Measurements from ENCODE around the gene CHI3L1. TPM values are rescaled to one million over a fixed set of nuclear protein-coding genes. Genes with fewer than 3 reads are reported as not detected.
"Not testable (repeated sequence)": the region's sequence is repeated elsewhere in the genome, so short reads cannot be mapped to it uniquely, and the experiment has no call there.

The CHI3L1 gene
- total RNA-seq = 10 to 100 TPM in 1 of 3 donors, 1 to 10 TPM in 1, under 1 TPM in 1; 0.58 to 10.8 (median 1.8) TPM
- long read RNA-seq, donor 1, partial matches to known transcripts = 0 of 1 reads
- long read RNA-seq, donor 1, other reads (novel, unspliced or antisense) = 1 of 1 reads
- long read RNA-seq, donor 2, transcript CHI3L1-201 (10 exons, 1,792 nt) = major isoform, 9 of 11 reads
- long read RNA-seq, donor 2, partial matches to known transcripts = 1 of 11 reads
- long read RNA-seq, donor 2, other reads (novel, unspliced or antisense) = 1 of 11 reads

DNA sequence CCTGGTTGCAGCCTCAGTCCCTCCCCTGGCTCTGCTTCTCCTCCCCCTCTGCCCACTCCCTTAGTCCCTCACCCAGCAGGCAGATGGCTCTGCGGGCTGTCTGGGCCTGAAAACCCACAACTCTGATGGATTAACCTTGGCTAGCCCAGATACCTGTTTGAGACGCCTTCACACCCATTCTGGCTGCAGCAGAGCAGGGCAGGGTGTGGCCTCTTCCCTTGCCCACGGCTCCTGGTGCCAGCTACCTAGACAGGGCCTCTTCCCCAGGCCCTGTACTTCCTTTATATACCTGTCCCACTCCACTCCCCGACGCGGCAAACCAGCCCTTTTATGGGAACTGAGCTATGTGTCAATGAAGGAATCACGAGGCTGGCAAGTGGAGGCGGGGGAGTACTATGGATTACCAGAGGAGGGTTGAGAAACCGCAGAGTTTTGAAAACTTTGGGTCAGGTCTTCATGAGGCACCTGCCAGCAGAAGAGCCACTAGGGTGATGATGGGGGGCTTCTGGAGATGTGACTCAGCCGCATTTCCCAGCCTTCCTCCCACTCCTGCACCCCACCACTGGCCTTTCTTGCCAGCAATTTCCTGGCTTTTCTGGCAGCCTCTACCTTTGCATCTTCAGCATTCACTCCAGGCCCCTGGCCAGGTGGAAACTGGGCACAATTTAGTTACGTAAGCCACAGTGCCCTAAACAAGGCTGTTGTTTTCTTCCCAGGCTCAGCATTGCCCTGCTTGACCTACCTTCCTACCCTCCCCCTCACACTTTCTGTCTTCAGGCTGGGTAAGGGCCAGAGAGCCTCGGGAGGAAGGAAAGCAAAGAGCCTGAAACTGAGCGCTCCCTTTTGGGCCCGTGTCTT is at the start of gene CHI3L1:
Gene CHI3L1 (minus strand): TSS at position 259 of the 858 bp plus-strand sequence. CDS start 81 bp downstream, at position 178.
- Histone ChIP-seq H3K36me3 (ENCODE audit: low read depth) (no peaks in the 10 kb centered on the region), H3K9me3 (no peaks in the 10 kb centered on the region), H3K4me3 (no peak within 1 kb of the TSS), H3K4me1 (ENCODE audit: low read depth) (peaks cover 3% of the 10 kb centered on the region)
- TF ChIP-seq, protein P1, sequence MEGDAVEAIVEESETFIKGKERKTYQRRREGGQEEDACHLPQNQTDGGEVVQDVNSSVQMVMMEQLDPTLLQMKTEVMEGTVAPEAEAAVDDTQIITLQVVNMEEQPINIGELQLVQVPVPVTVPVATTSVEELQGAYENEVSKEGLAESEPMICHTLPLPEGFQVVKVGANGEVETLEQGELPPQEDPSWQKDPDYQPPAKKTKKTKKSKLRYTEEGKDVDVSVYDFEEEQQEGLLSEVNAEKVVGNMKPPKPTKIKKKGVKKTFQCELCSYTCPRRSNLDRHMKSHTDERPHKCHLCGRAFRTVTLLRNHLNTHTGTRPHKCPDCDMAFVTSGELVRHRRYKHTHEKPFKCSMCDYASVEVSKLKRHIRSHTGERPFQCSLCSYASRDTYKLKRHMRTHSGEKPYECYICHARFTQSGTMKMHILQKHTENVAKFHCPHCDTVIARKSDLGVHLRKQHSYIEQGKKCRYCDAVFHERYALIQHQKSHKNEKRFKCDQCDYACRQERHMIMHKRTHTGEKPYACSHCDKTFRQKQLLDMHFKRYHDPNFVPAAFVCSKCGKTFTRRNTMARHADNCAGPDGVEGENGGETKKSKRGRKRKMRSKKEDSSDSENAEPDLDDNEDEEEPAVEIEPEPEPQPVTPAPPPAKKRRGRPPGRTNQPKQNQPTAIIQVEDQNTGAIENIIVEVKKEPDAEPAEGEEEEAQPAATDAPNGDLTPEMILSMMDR (IDR thresholded peaks at IDR 0.05) = no peak
- intact Hi-C loops (cut with DNase I, micrococcal nuclease) = no loop called here
- no peak for DNase-seq
- ATAC-seq = peak; percentile 36

DNA sequence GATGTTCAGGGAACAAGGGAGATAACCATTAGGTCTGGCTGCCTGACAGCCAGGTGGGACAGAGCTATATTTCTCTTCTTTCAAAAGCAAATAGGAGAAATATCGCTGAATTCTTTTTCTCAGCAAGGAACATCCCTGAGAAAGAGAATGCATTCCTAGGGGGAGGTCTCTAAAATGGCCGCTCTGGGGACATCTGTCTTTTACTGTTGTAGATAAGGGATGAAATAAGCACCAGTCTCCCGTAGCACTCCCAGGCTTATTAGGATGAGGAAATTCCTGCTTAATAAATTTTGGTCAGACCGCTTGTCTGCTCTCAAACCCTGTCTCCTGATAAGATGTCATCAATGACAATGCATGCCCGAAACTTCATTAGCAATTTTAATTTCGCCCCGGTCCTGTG is 48.4 kb upstream of the CHI3L1 start:
- intact Hi-C loops (cut with DNase I, micrococcal nuclease); H3K4me1 ChIP-seq (ENCODE audit: low read depth); DNase-seq; H3K4me3 ChIP-seq; H3K36me3 ChIP-seq (ENCODE audit: low read depth); ATAC-seq: not testable (repeated sequence)
- peaks cover 18% of the 10 kb centered on the region for H3K9me3 ChIP-seq

DNA sequence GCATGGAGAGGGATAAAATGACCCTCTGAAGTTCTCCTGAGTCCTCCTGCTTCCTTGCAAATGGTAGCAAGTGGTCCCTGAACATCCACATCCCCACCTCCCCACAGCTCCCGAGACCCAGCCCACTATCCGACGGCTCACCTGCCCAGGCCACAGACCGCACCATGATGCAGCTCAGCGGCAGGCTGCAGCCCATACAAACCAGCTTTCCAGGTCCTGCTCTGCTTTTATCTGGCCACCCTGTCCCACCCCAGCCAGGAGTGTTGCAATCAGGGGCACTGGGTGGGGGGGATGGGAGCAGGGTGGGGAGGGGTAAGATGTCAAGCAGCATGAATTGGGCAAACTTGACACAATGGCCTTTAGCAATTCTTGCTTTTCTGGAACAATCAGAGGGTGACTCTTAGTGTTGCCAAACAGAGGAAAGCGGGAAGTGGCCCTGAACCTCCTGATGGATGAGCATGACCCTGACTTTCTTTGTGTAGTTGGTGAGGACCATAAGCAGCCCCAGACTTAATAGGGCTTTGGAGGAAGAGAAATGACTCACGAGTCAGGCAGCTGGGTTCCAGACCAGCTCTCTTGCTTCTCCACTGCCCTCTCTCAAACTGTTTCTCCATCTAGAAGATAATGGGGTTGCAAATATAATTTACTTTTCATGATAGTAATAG is 43.1 kb upstream of the CHI3L1 start, which contains the start of gene CHIT1:
Gene CHIT1 (minus strand): TSS at position 203 of the 665 bp plus-strand sequence. CDS start 37 bp downstream, at position 166.
- Histone ChIP-seq H3K36me3 (ENCODE audit: low read depth) (no peaks in the 10 kb centered on the region), H3K9me3 (peaks cover 2% of the 10 kb centered on the region), H3K4me3 (no peak within 1 kb of the TSS), H3K4me1 (ENCODE audit: low read depth) (no peaks in the 10 kb centered on the region)
- no peak for DNase-seq
- intact Hi-C loops (cut with DNase I, micrococcal nuclease) = no loop called here
- TF ChIP-seq, protein P1 (IDR thresholded peaks at IDR 0.05) = no peak
- ATAC-seq = no peak

DNA sequence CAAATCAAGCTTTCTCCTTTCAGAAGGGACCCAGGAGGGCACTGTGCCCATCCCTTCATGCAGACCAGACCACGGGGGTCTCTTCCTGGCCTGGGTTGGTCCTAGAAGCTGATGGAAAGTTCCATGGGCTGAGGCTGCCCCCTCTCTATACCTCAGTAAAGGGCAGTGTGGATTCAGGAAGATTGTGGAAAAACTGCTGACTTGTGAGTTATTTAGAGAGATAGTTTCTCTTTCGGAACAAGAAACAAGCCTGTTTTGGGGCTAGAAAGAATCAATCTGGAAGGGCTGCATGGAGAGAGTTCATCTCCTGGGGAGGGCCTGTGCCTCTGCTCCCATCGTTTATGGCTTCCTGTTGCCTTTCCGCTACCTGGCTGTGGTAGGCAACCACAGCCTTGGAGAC is 42.2 kb upstream of the CHI3L1 start:
- ATAC-seq (no peak), DNase-seq (no peak)
- intact Hi-C loops (cut with DNase I, micrococcal nuclease) = no loop called here
- H3K36me3 ChIP-seq (ENCODE audit: low read depth) = no peaks in the 10 kb centered on the region
- no peaks in the 10 kb centered on the region for H3K9me3 ChIP-seq
- H3K4me3 ChIP-seq = no peak overlapping the region
- no peaks in the 10 kb centered on the region for H3K4me1 ChIP-seq (ENCODE audit: low read depth)
- TF ChIP-seq, protein P1 (IDR thresholded peaks at IDR 0.05) = no peak

DNA sequence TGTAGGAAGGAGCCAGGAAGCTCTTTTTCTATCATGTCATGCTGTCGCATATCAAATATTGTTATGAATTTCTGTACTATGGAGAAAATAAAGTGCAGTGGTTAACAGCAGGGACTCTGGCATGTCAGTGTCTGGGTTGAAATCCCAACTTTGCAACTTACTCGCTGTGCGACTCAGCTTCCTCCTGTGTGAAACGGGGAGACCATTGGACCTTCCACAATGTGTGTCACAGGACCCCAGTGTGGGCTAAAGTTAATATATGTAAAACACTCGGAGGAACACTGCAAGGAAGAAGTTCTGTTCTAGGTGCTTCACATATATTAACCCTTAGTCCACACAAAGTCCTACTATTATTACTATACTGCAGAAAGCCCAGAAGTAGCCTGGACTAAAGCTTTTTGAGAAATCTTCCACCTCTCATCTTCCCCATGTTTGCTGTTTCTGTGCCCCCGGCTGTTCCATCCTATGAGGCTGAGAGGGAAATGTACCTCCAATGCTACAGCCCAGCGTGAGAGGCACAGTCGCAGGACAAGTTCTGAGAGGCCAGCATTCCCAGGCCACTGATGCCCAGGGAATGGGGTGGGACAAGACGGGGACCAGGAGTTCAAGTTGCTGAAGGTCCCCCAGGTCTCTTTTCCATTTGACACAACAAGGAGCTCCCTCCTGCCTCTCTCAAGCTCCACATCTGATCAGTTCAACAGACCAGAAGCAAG is 41.0 kb upstream of the CHI3L1 start:
- H3K4me3 ChIP-seq = no peak overlapping the region
- no peaks in the 10 kb centered on the region for H3K9me3 ChIP-seq
- DNase-seq (no peak), ATAC-seq (no peak)
- intact Hi-C loops (cut with DNase I, micrococcal nuclease) = no loop called here
- no peaks in the 10 kb centered on the region for H3K4me1 ChIP-seq (ENCODE audit: low read depth)
- H3K36me3 ChIP-seq (ENCODE audit: low read depth) = no peaks in the 10 kb centered on the region
- TF ChIP-seq, protein P1 (IDR thresholded peaks at IDR 0.05) = no peak
